Stimulated activated CD4-positive, alpha-beta T cell treated with anti-CD3 and anti-CD28 coated beads, Interleukin-4, amount 100 ng/mL, for 1 hour (primary cell): ENCODE measurements around the gene FSTL3.
"Not testable (repeated sequence)": the region's sequence is repeated elsewhere in the genome, so short reads cannot be mapped to it uniquely, and the experiment has no call there.

Experiments used
- DNase-seq: peaks from one replicate; pipeline ENCODE4 v3.0.0-alpha.2; 2020

Gene FSTL3

GRCh38 chr19:711254-711653, 35.1 kb downstream of the FSTL3 start:
- DNase-seq: no peak

GRCh38 chr19:715347-715746, 39.2 kb downstream of the FSTL3 start:
- no peak for DNase-seq

GRCh38 chr19:718251-718951, 42.2 kb downstream of the FSTL3 start:
- DNase-seq: no peak

- no peak for DNase-seq
These were observed 42.9 kb downstream of the FSTL3 start for GRCh38 chr19:718991-719512.

GRCh38 chr19:719636-720344, 43.6 kb downstream of the FSTL3 start:
- no peak for DNase-seq

GRCh38 chr19:720345-721160, 44.4 kb downstream of the FSTL3 start:
- DNase-seq: no peak

- no peak for DNase-seq
These were observed 46.4 kb downstream of the FSTL3 start for GRCh38 chr19:722553-723101.

- no peak for DNase-seq
These were observed 47.1 kb downstream of the FSTL3 start for GRCh38 chr19:723247-723646.

- no peak for DNase-seq
These were observed 47.5 kb downstream of the FSTL3 start for GRCh38 chr19:723714-724113.

- DNase-seq: no peak
These were observed 49.4 kb downstream of the FSTL3 start for GRCh38 chr19:725461-726089.

- DNase-seq: no peak
These were observed 51.1 kb downstream of the FSTL3 start for GRCh38 chr19:726993-727956.

GRCh38 chr19:728011-728410, 51.8 kb downstream of the FSTL3 start:
- no peak for DNase-seq

- not testable (repeated sequence) for DNase-seq
These were observed 53.4 kb downstream of the FSTL3 start for GRCh38 chr19:729564-729963.

GRCh38 chr19:729965-730668, 53.9 kb downstream of the FSTL3 start:
- DNase-seq: no peak

GRCh38 chr19:731000-731399, 54.8 kb downstream of the FSTL3 start:
- DNase-seq: no peak

- no peak for DNase-seq
These were observed 56.2 kb downstream of the FSTL3 start for GRCh38 chr19:732148-733069.
